Astrocyte (in vitro differentiated cells and primary cell): ENCODE measurements around the gene COPZ2. TPM values are rescaled to one million over a fixed set of nuclear protein-coding genes. Genes with fewer than 3 reads are reported as not detected.

Source experiments
- DNase-seq: peaks from one replicate; pipeline ENCODE4 v3.0.0-alpha.2; 2010; ENCODE audit warnings: low read depth
- FAIRE-seq: peaks from 2 replicates; lab custom pipeline; 2011; peaks lifted over from hg19 to GRCh38; lab: Jason Lieb, UNC
- H2AFZ ChIP-seq: 2 replicates; pipeline ENCODE4 v1.6.0; 2012; ENCODE audit warnings: low read depth, low read length, inconsistent platforms
- H3K27ac ChIP-seq: 2 replicates; pipeline ENCODE4 v1.5.1; 2011; ENCODE audit warnings: low read depth, low read length, inconsistent platforms
- H3K27me3 ChIP-seq: 2 replicates; pipeline ENCODE4 v1.6.0; 2011; ENCODE audit warnings: low read length, inconsistent platforms; ENCODE audit not compliant: insufficient read depth
- H3K36me3 ChIP-seq: 2 replicates; pipeline ENCODE4 v1.5.1; 2011; ENCODE audit warnings: low read length, inconsistent platforms; ENCODE audit not compliant: insufficient read depth
- H3K4me1 ChIP-seq: 2 replicates; pipeline ENCODE4 v1.5.1; 2011; ENCODE audit warnings: low read length, inconsistent platforms; ENCODE audit not compliant: insufficient read depth
- H3K4me2 ChIP-seq: 2 replicates; pipeline ENCODE4 v1.6.0; 2012; ENCODE audit warnings: low read length, inconsistent platforms
- H3K4me3 ChIP-seq: 2 replicates; pipeline ENCODE4 v1.5.1; 2011; ENCODE audit warnings: low read depth, mild to moderate bottlenecking, low read length, inconsistent platforms; ENCODE audit not compliant: insufficient read depth
- H3K79me2 ChIP-seq: 2 replicates; pipeline ENCODE4 v1.6.0; 2012; ENCODE audit warnings: mild to moderate bottlenecking, low read length, inconsistent platforms; ENCODE audit not compliant: insufficient read depth
- H3K9ac ChIP-seq: 2 replicates; pipeline ENCODE4 v1.6.0; 2012; ENCODE audit warnings: mild to moderate bottlenecking, low read length, inconsistent platforms
- H3K9me3 ChIP-seq: 2 replicates; pipeline ENCODE4 v1.5.1; 2012; ENCODE audit warnings: low read depth, mild to moderate bottlenecking, low read length, inconsistent platforms; ENCODE audit not compliant: insufficient read depth
- H4K20me1 ChIP-seq: 2 replicates; pipeline ENCODE4 v1.6.0; 2012; ENCODE audit warnings: low read length, inconsistent platforms; ENCODE audit not compliant: insufficient read depth
- H3K27ac Mint-ChIP-seq: one replicate; pipeline ENCODE4 v1.8.0; 2021; ENCODE audit warnings: mild to moderate bottlenecking, mixed read lengths; ENCODE audit not compliant: unreplicated experiment
- H3K27me3 Mint-ChIP-seq: one replicate; pipeline ENCODE4 v1.8.0; 2021; ENCODE audit warnings: low read depth, mixed read lengths; ENCODE audit not compliant: unreplicated experiment
- H3K36me3 Mint-ChIP-seq: one replicate; pipeline ENCODE4 v1.8.0; 2021; ENCODE audit warnings: low read depth, mixed read lengths; ENCODE audit not compliant: unreplicated experiment
- H3K4me1 Mint-ChIP-seq: one replicate; pipeline ENCODE4 v1.8.0; 2021; ENCODE audit warnings: low read depth, mixed read lengths; ENCODE audit not compliant: unreplicated experiment
- H3K4me3 Mint-ChIP-seq: one replicate; pipeline ENCODE4 v1.8.0; 2021; ENCODE audit warnings: mild to moderate bottlenecking, moderate library complexity, mixed read lengths; ENCODE audit not compliant: unreplicated experiment
- H3K9me3 Mint-ChIP-seq: one replicate; pipeline ENCODE4 v1.8.0; 2021; ENCODE audit warnings: mild to moderate bottlenecking, mixed read lengths; ENCODE audit not compliant: unreplicated experiment
- EZH2 ChIP-seq: IDR thresholded peaks from 2 replicates; pipeline ENCODE4 v1.6.1; 2012; ENCODE audit warnings: mild to moderate bottlenecking, low read length, inconsistent platforms; ENCODE audit not compliant: insufficient read depth
- total RNA-seq: library from RNA; stranded (reverse); gene quantifications from 2 replicates; pipeline ENCODE4 v1.2.1, GENCODE V29; 2021
- TF ChIP-seq, protein P1 (sequence below): IDR thresholded peaks from 2 replicates; pipeline ENCODE4 v1.5.1; 2011; ENCODE audit warnings: low read depth, mild to moderate bottlenecking, inconsistent platforms, low read length, moderate library complexity; ENCODE audit not compliant: insufficient read depth

The COPZ2 gene
- total RNA-seq, 1 donor from 2014 or later: 25.1 TPM

DNA sequence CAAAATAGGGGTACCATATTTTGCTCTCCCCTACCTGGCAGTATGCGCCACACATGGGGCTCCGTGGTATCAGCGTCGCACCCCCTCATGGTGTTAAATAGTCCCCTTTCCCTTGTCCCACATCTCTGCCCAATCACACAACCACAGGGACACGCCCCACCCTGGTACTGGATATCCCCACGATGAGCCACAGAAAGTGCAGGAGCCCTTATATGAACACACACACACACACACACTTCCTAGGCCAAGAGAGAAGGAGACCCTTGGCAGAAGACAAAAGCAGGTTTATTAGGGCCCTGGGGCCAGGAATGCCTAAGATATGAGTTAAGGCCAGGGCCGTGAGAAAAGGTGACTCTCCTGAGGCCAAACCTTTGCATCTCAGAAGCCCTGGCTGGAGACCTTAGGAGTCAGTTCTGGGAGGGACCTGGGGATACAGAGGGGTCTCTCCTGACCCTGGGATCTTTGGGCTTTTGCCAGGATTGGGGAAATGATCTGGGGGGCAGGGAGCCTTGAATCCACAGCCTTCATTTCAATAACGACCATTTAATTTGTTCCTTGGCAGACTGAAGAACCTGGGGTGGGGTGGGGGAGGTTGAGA is 11.6 kb downstream of the COPZ2 start:
- Histone ChIP-seq H3K36me3 (no peaks in the 10 kb centered on the region), H3K27me3 (no peaks in the 10 kb centered on the region), H4K20me1 (no peaks in the 10 kb centered on the region), H3K4me2 (peak overlapping the region; percentile 90), H3K4me1 (peaks cover 37% of the 10 kb centered on the region), H2AFZ (no peak overlapping the region), H3K4me3 (peak overlapping the region; percentile 64), H3K27ac (peak overlapping the region; percentile 14), H3K79me2 (no peaks in the 10 kb centered on the region), H3K9me3 (no peaks in the 10 kb centered on the region), H3K9ac (peak overlapping the region; percentile 49)
- no peak for FAIRE-seq
- Mint-ChIP-seq H3K36me3 (peaks cover 5% of the 10 kb centered on the region), H3K9me3 (no peaks in the 10 kb centered on the region), H3K27ac (peak overlapping the region; percentile 55), H3K4me3 (peak overlapping the region; percentile 86), H3K27me3 (peaks cover 21% of the 10 kb centered on the region), H3K4me1 (peaks cover 9% of the 10 kb centered on the region)
- no peak for TF ChIP-seq EZH2
- TF ChIP-seq, protein P1, sequence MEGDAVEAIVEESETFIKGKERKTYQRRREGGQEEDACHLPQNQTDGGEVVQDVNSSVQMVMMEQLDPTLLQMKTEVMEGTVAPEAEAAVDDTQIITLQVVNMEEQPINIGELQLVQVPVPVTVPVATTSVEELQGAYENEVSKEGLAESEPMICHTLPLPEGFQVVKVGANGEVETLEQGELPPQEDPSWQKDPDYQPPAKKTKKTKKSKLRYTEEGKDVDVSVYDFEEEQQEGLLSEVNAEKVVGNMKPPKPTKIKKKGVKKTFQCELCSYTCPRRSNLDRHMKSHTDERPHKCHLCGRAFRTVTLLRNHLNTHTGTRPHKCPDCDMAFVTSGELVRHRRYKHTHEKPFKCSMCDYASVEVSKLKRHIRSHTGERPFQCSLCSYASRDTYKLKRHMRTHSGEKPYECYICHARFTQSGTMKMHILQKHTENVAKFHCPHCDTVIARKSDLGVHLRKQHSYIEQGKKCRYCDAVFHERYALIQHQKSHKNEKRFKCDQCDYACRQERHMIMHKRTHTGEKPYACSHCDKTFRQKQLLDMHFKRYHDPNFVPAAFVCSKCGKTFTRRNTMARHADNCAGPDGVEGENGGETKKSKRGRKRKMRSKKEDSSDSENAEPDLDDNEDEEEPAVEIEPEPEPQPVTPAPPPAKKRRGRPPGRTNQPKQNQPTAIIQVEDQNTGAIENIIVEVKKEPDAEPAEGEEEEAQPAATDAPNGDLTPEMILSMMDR: no peak
- DNase-seq: no peak

DNA sequence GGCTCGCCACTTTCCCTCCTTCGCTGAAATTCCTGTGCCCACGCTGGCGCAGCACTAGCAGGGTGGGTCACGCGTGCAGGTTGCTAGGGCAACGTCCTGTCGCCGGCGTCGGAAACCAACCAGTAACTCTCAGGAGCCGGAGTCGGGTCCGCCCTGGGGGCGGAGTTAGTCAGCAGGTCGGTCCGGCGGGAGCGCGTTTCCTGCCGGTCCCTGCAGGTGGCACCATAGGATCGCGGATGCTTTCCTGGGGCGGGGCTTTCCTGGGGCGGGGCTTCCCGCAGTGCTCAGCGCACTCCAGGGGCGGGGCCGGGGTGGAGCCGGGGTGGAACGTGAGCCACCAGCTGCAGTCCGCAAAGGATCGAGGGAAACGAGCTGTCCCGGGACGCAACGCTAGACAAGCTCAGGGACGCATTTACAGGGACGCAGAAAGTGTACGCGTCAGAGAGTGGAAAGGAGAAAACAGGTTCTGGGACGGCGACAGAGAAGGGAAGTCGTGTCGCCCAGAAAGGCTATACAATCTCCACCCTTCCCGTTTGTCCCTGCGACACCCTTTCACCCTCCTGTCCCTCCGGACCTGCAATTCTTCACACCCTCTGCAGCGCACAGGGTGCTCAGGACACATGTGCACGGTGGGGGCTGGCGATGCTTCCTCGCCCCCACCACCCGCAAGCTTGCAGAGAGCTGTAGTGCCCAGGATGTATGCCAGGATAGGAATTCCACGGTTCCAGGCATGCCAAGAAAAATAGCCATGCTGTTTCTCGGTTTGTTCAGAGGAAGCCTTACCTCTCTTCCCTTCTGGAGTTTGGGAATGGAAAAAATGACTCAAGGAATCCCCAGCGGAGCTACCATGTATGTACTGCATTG is 12.3 kb downstream of the COPZ2 start:
- Histone ChIP-seq H3K4me2 (peak overlapping the region; percentile 90), H2AFZ (peak overlapping the region; percentile 80), H3K27me3 (no peaks in the 10 kb centered on the region), H3K9me3 (no peaks in the 10 kb centered on the region), H3K27ac (peak overlapping the region; percentile 32), H3K4me1 (peaks cover 32% of the 10 kb centered on the region), H3K4me3 (peak overlapping the region; percentile 65), H3K9ac (peak overlapping the region; percentile 55), H4K20me1 (no peaks in the 10 kb centered on the region), H3K79me2 (no peaks in the 10 kb centered on the region), H3K36me3 (no peaks in the 10 kb centered on the region)
- Mint-ChIP-seq H3K36me3 (peaks cover 5% of the 10 kb centered on the region), H3K9me3 (no peaks in the 10 kb centered on the region), H3K27me3 (peaks cover 15% of the 10 kb centered on the region), H3K4me1 (peaks cover 9% of the 10 kb centered on the region), H3K4me3 (peak overlapping the region; percentile 86), H3K27ac (peak overlapping the region; percentile 47)
- no peak for FAIRE-seq
- TF ChIP-seq EZH2: no peak
- TF ChIP-seq, protein P1: peak; percentile 59
- peak; percentile 87 for DNase-seq
